ENCODE data around the gene TMEM92.

- TF ChIP-seq CTCF (IDR thresholded peaks at IDR 0.05) (no peak), ZFX (IDR thresholded peaks at IDR 0.05; ENCODE audit: borderline replicate concordance) (no peak)
Observed at GRCh38 chr17:50265690-50266315, 8.5 kb upstream of the TMEM92 start.
